ENCODE results near the gene DOCK7. TPM values are rescaled to one million over a fixed set of nuclear protein-coding genes. Genes with fewer than 3 reads are reported as not detected.

The DOCK7 gene
- total RNA-seq, 1 donor from 2014 or later = 46.0 TPM

GRCh38 chr1:62590255-62590969 is 97.8 kb downstream of the DOCK7 start:
- Histone ChIP-seq H3K4me1 (peaks cover 0 to 2% of the 10 kb centered on the region in 2 donors), H3K27ac (no peak overlapping the region), H3K9me3 (no peaks in the 10 kb centered on the region), H3K4me3 (no peak overlapping the region), H3K27me3 (no peaks in the 10 kb centered on the region), H3K36me3 (peaks cover 2 to 4% of the 10 kb centered on the region in 2 donors)
- TF ChIP-seq CTCF (IDR thresholded peaks at IDR 0.05) = no peak
- intact Hi-C loops (cut with DNase I) = no loop called here
- no peak for DNase-seq (ENCODE audit: low spot score in 2 of 2)

- Histone ChIP-seq H3K9me3 (no peaks in the 10 kb centered on the region), H3K4me3 (no peak overlapping the region), H3K4me1 (peaks cover 0 to 2% of the 10 kb centered on the region in 2 donors), H3K36me3 (peaks cover 2 to 4% of the 10 kb centered on the region in 2 donors), H3K27ac (no peak overlapping the region), H3K27me3 (no peaks in the 10 kb centered on the region)
- TF ChIP-seq CTCF (IDR thresholded peaks at IDR 0.05) = no peak
- intact Hi-C loops (cut with DNase I) = no loop called here
- DNase-seq (ENCODE audit: low spot score in 2 of 2) = no peak
Observed at GRCh38 chr1:62589321-62589720, 98.9 kb downstream of the DOCK7 start.

- Histone ChIP-seq H3K4me1 (no peaks in the 10 kb centered on the region), H3K4me3 (no peak overlapping the region), H3K27me3 (no peaks in the 10 kb centered on the region), H3K27ac (no peak overlapping the region), H3K36me3 (peaks cover 2 to 4% of the 10 kb centered on the region in 2 donors), H3K9me3 (no peaks in the 10 kb centered on the region)
- no peak for DNase-seq (ENCODE audit: low spot score in 2 of 2)
- intact Hi-C loops (cut with DNase I) = no loop called here
- TF ChIP-seq CTCF (IDR thresholded peaks at IDR 0.05) = no peak
Observed at GRCh38 chr1:62588000-62588399, 100.2 kb downstream of the DOCK7 start.

DNA sequence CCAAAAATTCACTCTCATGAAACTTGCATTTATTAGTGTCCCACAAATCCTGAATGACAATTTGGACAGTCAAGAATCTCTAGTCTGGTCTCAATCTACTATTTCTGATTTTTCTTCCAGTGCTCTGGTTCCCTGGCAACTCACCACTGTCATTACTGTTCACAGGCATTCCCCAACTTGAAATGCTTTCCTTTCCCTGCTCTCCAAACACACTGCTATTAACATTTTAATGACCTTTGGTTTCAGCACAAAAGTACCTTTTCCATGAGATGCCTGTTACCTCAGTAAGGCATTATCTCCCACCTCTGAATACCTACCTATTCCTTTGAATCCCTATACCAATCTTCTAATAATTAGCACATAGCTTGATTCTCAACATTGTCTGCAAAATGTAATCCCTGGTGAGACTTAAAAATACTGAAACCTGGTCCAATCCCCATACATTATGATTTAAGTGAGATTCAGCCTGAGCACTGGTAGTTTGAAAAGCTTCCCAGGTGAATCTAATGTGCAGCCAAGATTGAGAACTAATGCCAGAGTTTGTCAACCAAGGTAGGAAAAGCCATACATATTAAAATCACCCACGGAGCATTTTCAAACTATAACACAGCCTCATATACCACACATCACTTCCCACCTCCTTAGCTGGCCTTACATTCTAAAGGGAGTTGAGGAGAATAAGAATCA is 102.6 kb downstream of the DOCK7 start:
- Histone ChIP-seq H3K27me3 (no peaks in the 10 kb centered on the region), H3K4me1 (no peaks in the 10 kb centered on the region), H3K4me3 (no peak overlapping the region), H3K36me3 (peaks cover 2 to 4% of the 10 kb centered on the region in 2 donors), H3K9me3 (no peaks in the 10 kb centered on the region), H3K27ac (no peak overlapping the region)
- intact Hi-C loops (cut with DNase I) = no loop called here
- TF ChIP-seq CTCF (IDR thresholded peaks at IDR 0.05) = no peak
- DNase-seq (ENCODE audit: low spot score in 2 of 2) = no peak

- H3K27ac ChIP-seq = no peak overlapping the region
- intact Hi-C loops (cut with DNase I) = no loop called here
- peaks cover 7 to 27% of the 10 kb centered on the region in 2 donors for H3K36me3 ChIP-seq
- no peak for DNase-seq (ENCODE audit: low spot score in 2 of 2)
- H3K4me1 ChIP-seq = no peaks in the 10 kb centered on the region
- H3K4me3 ChIP-seq = no peak overlapping the region
- no peak for TF ChIP-seq CTCF (IDR thresholded peaks at IDR 0.05)
- no peaks in the 10 kb centered on the region for H3K27me3 ChIP-seq
- H3K9me3 ChIP-seq = peaks cover 0 to 6% of the 10 kb centered on the region in 2 donors
Observed at GRCh38 chr1:62573675-62574074, 114.5 kb downstream of the DOCK7 start.
